Activated naive CD4-positive, alpha-beta T cell treated with anti-CD3 and anti-CD28 coated beads, Interleukin-2, amount 50 U/mL, for 72 hours (primary cell): ENCODE data around the gene GFRA1. TPM values are rescaled to one million over a fixed set of nuclear protein-coding genes. Genes with fewer than 3 reads are reported as not detected.

Experiments used
- ATAC-seq, 2 donors: fragments of 150-1000 bp; cut with Tn5 transposase; 2 replicates each; pipeline ENCODE4 v1.10.0; 2021; ENCODE audit warnings: mild to moderate bottlenecking in 2 of 2, moderate library complexity in 2 of 2
- DNase-seq, 2 donors: peaks; one replicate each; pipeline ENCODE4 v3.0.0; 2021 to 2022; ENCODE audit warnings: low spot score in 2 of 2
- H3K27ac Mint-ChIP-seq, 2 donors: one replicate each; pipeline ENCODE4 v1.8.0; 2022; ENCODE audit warnings: mild to moderate bottlenecking in 2 of 2, mixed read lengths in 2 of 2
- H3K36me3 Mint-ChIP-seq, 2 donors: one replicate each; pipeline ENCODE4 v1.8.0; 2022; ENCODE audit warnings: mixed read lengths in 2 of 2
- H3K9me3 Mint-ChIP-seq, 2 donors: one replicate each; pipeline ENCODE4 v1.8.0; 2022; ENCODE audit warnings: mixed read lengths in 2 of 2
- total RNA-seq, 2 donors: library from RNA; stranded (reverse); gene quantifications; one replicate each; pipeline ENCODE4 v1.2.3, GENCODE V29; 2022

The GFRA1 gene
- total RNA-seq, 2 donors from 2014 or later = 0.20 TPM; not detected in 1

- Mint-ChIP-seq H3K9me3 (peaks cover 3 to 9% of the 10 kb centered on the region in 2 donors), H3K36me3 (no peaks in the 10 kb centered on the region), H3K27ac (no peak overlapping the region)
- no peak for DNase-seq
- ATAC-seq = no peak
Observed at GRCh38 chr10:116011929-116012328, 261.1 kb downstream of the GFRA1 start.

GRCh38 chr10:116007256-116007891 lies 265.6 kb downstream of the GFRA1 start:
- Mint-ChIP-seq H3K36me3 (no peaks in the 10 kb centered on the region), H3K9me3 (peaks cover 3% of the 10 kb centered on the region in 2 donors), H3K27ac (no peak overlapping the region)
- ATAC-seq = no peak
- DNase-seq = no peak

Other genes starting within 250 kb of the GFRA1 start
- gene CCDC172, start 51.2 kb upstream of the GFRA1 start, total RNA-seq = not detected
- not detected for gene PNLIPRP3, start 154.6 kb upstream of the GFRA1 start, total RNA-seq